ENCODE data around the gene PAN2. TPM values are rescaled to one million over a fixed set of nuclear protein-coding genes. Genes with fewer than 3 reads are reported as not detected.

The PAN2 gene, protein sequence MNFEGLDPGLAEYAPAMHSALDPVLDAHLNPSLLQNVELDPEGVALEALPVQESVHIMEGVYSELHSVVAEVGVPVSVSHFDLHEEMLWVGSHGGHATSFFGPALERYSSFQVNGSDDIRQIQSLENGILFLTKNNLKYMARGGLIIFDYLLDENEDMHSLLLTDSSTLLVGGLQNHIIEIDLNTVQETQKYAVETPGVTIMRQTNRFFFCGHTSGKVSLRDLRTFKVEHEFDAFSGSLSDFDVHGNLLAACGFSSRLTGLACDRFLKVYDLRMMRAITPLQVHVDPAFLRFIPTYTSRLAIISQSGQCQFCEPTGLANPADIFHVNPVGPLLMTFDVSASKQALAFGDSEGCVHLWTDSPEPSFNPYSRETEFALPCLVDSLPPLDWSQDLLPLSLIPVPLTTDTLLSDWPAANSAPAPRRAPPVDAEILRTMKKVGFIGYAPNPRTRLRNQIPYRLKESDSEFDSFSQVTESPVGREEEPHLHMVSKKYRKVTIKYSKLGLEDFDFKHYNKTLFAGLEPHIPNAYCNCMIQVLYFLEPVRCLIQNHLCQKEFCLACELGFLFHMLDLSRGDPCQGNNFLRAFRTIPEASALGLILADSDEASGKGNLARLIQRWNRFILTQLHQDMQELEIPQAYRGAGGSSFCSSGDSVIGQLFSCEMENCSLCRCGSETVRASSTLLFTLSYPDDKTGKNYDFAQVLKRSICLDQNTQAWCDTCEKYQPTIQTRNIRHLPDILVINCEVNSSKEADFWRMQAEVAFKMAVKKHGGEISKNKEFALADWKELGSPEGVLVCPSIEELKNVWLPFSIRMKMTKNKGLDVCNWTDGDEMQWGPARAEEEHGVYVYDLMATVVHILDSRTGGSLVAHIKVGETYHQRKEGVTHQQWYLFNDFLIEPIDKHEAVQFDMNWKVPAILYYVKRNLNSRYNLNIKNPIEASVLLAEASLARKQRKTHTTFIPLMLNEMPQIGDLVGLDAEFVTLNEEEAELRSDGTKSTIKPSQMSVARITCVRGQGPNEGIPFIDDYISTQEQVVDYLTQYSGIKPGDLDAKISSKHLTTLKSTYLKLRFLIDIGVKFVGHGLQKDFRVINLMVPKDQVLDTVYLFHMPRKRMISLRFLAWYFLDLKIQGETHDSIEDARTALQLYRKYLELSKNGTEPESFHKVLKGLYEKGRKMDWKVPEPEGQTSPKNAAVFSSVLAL
- total RNA-seq (2013) = 42.9 TPM
- polyA plus RNA-seq (100 to 1,000 TPM in 1 of 3 donors, 10 to 100 TPM in 1, 1 to 10 TPM in 1; 8.8 to 120 (median 16.0) TPM), polyA minus RNA-seq (28.6 and 29.5 TPM in 2 replicates), total RNA-seq (12.1 to 67.9 (median 47.6) reads per million in 11 experiments)

DNA sequence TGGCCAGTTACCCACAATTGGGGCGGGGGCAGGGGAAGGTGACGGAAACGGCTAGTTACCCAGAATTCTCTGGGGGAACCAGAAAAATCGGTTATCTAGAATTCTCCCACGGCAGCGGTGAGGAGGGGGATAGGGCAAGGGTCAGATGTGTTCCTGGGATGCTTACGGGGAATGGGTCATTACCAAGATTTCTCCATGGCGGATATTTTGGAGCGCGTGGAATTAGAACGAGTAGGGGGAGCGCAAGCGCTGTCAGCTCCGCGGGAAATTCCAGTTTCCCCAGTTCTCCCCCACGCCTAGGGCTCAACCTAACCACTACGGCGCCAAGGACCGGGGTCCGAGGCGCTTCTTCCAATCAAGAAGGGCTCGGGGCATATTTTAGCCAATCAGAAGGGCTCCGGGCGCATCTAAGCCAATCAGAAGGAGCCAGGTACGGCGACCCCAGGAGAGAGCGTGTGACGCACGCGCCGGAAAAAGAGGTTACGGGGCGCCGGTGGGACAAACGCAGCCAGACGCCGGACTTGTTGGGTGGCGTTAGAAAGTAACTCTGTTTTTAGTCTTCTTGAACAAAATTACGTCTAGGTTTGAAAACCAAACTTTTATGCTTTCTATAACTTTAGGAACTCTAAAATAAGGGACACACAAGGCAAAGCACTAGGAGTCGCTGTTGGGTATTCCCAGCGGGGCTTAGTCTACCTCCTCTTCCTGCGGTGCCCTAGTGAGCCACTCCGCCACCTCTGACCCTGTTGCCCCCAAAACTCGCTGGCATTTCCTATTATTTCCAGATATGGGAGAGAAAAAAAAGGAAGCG lies at the start of gene PAN2:
PAN2 (minus strand) TSS at position 322 of the 811 bp plus-strand sequence. CDS start 906 bp downstream, outside the sequence.
- WGBS (ENCODE audit: insufficient coverage) = 0% methylated on average over 27 of the region's 45 CpGs
- Mint-ChIP-seq H3K36me3 (peaks cover 3 to 8% of the 10 kb centered on the region in 2 donors), H3K9me3 (peaks cover 0 to 3% (median 0%) of the 10 kb centered on the region in 7 donors), H3K4me3 (peak within 1 kb of the TSS; percentile 83 to 94), H3K27me3 (ENCODE audit: low read depth in 3 of 3) (peaks cover 0 to 3% (median 2%) of the 10 kb centered on the region in 3 donors), H3K4me1 (peaks cover 53% of the 10 kb centered on the region), H3K27ac (peak within 1 kb of the TSS; percentile 99 to 100 (median 100))
- H3K79me2 ChIP-seq (ENCODE audit: insufficient read depth, low read length) = peaks cover 17% of the 10 kb centered on the region
- H3K36me3 ChIP-seq (replicated peaks in 1 of 2; ENCODE audit: control insufficient read depth in 1 of 2, insufficient read depth in 2 of 2, low read length in 2 of 2) = no peaks in the 10 kb centered on the region
- H3K9ac ChIP-seq (ENCODE audit: insufficient read depth, low read length, poor library complexity, severe bottlenecking) = peak within 1 kb of the TSS; percentile 90
- H3K27ac ChIP-seq (ENCODE audit: low read depth in 1 of 2, low read length in 2 of 2) = peak within 1 kb of the TSS; percentile 94 to 99
- H4K20me1 ChIP-seq (ENCODE audit: insufficient read depth, low read length) = no peaks in the 10 kb centered on the region
- H2AFZ ChIP-seq (ENCODE audit: insufficient read depth, low read depth, low read length, poor library complexity, severe bottlenecking) = peak within 1 kb of the TSS; percentile 82
- no peaks in the 10 kb centered on the region for H3K27me3 ChIP-seq (ENCODE audit: control insufficient read depth in 2 of 2, insufficient read depth in 2 of 2, low read length in 2 of 2)
- H3K4me2 ChIP-seq (replicated peaks; ENCODE audit: extremely low read depth, low read length, poor library complexity, severe bottlenecking) = peak within 1 kb of the TSS; percentile 83
- H3K9me3 ChIP-seq (replicated peaks in 1 of 2; ENCODE audit: control insufficient read depth in 1 of 2, insufficient read depth in 1 of 2, low read length in 2 of 2) = no peaks in the 10 kb centered on the region
- TF ChIP-seq, protein P1, sequence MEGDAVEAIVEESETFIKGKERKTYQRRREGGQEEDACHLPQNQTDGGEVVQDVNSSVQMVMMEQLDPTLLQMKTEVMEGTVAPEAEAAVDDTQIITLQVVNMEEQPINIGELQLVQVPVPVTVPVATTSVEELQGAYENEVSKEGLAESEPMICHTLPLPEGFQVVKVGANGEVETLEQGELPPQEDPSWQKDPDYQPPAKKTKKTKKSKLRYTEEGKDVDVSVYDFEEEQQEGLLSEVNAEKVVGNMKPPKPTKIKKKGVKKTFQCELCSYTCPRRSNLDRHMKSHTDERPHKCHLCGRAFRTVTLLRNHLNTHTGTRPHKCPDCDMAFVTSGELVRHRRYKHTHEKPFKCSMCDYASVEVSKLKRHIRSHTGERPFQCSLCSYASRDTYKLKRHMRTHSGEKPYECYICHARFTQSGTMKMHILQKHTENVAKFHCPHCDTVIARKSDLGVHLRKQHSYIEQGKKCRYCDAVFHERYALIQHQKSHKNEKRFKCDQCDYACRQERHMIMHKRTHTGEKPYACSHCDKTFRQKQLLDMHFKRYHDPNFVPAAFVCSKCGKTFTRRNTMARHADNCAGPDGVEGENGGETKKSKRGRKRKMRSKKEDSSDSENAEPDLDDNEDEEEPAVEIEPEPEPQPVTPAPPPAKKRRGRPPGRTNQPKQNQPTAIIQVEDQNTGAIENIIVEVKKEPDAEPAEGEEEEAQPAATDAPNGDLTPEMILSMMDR (IDR thresholded peaks at IDR 0.05) = peak; percentile 74
- DNase-seq = peak; percentile 93 to 97 (median 93)
- peaks cover 53 to 56% of the 10 kb centered on the region in 2 donors for H3K4me1 ChIP-seq (ENCODE audit: control insufficient read depth in 1 of 2, insufficient read depth in 2 of 2, low read length in 2 of 2)
- peak within 1 kb of the TSS; percentile 50 to 79 (median 64) for H3K4me3 ChIP-seq (replicated peaks in 1 of 3; ENCODE audit: low read depth in 2 of 3, low read length in 3 of 3)
- intact Hi-C loops (cut with micrococcal nuclease) = loop anchor here in 1 of 2 donors (2.0 to 10.0 kb wide), 2 partner anchors 17 to 131 kb away; partner anchors contain the start of gene SPRYD4

All from CD14-positive monocyte (primary cell).